Measurements from ENCODE around the gene METTL1.

DNA sequence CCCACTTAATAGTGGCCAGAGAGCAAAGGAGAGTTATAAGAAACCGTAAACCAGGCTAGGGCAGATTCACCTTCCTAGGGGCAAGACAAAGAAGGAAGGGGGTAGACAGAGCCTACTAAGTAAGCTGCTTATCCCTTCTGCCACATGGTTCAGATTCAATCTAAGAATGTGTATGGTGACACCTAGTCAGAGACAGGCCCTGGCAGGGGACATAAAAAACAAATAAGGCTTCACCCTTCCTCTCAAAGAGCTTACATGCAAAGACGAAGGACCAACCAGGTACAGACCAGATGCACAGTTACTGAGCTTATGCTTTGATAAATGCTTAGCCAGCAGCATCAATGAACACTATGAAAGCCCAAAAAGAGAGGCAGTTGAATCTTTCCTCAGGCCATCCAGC, 9.4 kb downstream of the METTL1 start:
- no peak for TF ChIP-seq GATA3 (IDR thresholded peaks at IDR 0.05; ENCODE audit: low read depth, low read length)
- no peak for TF ChIP-seq GATA2 (IDR thresholded peaks at IDR 0.05; ENCODE audit: low read depth, low read length)
